Fibroblast of upper back skin (primary cell): Measurements from ENCODE around the gene NFIX.

ENCODE experiments used
- DNase-seq: peaks from one replicate; pipeline ENCODE4 v3.0.0-alpha.2; 2013

Gene NFIX

GRCh38 chr19:13134626-13135025 is 139.4 kb downstream of the NFIX start:
- no peak for DNase-seq

DNA sequence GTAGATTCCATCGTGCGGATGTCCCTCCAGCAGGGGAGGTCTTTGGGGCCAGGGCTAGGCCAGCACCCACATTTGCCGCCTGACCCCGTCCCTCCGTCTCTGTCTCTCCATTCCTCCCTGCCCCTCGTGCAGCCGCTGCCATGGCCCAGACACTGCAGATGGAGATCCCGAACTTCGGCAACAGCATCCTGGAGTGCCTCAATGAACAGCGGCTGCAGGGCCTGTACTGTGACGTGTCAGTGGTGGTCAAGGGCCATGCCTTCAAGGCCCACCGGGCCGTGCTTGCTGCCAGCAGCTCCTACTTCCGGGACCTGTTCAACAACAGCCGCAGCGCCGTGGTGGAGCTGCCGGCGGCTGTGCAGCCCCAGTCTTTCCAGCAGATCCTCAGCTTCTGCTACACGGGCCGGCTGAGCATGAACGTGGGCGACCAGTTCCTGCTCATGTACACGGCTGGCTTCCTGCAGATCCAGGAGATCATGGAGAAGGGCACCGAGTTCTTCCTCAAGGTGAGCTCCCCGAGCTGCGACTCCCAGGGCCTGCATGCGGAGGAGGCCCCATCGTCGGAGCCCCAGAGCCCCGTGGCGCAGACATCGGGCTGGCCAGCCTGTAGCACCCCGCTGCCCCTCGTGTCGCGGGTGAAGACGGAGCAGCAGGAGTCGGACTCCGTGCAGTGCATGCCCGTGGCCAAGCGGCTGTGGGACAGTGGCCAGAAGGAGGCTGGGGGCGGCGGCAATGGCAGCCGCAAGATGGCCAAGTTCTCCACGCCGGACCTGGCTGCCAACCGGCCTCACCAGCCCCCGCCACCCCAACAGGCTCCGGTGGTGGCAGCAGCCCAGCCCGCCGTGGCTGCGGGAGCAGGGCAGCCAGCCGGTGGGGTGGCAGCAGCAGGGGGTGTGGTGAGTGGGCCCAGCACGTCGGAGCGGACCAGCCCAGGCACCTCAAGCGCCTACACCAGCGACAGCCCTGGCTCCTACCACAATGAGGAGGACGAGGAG is 140.1 kb downstream of the NFIX start:
- DNase-seq, result no peak

DNA sequence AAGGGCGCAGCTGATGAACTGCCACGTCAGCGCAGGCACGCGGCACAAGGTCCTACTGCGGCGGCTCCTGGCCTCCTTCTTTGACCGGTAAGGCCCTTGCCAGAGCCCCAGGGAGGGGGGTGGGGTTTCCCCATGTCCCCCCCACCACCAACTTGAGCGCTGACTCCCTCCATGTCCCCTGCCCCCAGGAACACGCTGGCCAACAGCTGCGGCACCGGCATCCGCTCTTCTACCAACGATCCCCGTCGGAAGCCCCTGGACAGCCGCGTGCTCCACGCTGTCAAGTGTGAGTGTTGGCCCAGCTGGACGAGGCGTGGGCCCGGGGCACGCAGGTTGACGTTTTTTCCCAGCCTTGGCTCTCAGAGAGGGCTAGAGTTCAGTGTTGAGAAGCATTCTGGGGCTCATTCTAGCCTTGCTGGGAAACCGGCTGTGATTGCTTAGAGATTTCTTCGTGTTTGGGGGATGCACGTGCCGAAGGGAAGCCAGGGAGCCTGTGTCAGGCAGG is 142.1 kb downstream of the NFIX start:
- DNase-seq, result no peak

DNA sequence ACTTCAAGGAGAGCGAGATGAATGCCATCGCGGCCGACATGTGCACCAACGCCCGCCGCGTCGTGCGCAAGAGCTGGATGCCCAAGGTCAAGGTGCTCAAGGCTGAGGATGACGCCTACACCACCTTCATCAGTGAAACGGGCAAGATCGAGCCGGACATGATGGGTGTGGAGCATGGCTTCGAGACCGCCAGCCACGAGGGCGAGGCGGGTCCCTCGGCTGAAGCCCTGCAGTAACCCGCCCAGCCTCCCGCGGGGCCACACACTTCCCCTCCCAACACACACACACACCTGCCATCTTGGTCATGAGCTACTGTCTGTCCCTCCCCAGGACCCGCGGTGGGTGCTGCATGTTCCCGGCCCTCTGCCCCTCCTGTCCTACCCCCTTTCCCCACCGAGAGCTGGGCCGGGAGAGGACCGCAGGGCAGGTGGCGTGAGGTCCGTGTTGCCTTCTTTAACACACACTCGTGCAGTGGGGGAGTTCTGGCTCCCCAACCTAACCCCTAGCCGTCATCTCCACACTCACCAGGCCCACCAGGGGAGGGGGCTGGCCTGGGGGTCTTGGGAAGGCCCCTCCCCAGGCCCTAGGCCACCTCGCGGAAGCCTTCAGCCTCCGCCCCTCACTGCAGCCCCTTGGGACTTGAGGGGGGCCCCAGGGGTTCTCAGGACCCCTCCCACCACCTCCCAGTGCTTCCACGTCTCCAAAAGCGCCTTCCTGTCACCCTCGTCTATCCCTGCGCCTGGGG is 143.1 kb downstream of the NFIX start:
- no peak for DNase-seq

- DNase-seq, result no peak
Observed at GRCh38 chr19:13138916-13139198, 143.6 kb downstream of the NFIX start.

- no peak for DNase-seq
Observed at GRCh38 chr19:13139633-13140311, 144.5 kb downstream of the NFIX start.

GRCh38 chr19:13146763-13147563 is 151.7 kb downstream of the NFIX start:
- DNase-seq, result peak; percentile 52
